Measurements from ENCODE around the gene DNAH10. TPM values are rescaled to one million over a fixed set of nuclear protein-coding genes. Genes with fewer than 3 reads are reported as not detected.
A peak's percentile ranks its signal among the peaks of the same experiment; 100 is the strongest.

DNAH10 gene
- total and polyA plus RNA-seq, 2 experiments from 2014 or later = 0.22 to 0.60 TPM

DNA sequence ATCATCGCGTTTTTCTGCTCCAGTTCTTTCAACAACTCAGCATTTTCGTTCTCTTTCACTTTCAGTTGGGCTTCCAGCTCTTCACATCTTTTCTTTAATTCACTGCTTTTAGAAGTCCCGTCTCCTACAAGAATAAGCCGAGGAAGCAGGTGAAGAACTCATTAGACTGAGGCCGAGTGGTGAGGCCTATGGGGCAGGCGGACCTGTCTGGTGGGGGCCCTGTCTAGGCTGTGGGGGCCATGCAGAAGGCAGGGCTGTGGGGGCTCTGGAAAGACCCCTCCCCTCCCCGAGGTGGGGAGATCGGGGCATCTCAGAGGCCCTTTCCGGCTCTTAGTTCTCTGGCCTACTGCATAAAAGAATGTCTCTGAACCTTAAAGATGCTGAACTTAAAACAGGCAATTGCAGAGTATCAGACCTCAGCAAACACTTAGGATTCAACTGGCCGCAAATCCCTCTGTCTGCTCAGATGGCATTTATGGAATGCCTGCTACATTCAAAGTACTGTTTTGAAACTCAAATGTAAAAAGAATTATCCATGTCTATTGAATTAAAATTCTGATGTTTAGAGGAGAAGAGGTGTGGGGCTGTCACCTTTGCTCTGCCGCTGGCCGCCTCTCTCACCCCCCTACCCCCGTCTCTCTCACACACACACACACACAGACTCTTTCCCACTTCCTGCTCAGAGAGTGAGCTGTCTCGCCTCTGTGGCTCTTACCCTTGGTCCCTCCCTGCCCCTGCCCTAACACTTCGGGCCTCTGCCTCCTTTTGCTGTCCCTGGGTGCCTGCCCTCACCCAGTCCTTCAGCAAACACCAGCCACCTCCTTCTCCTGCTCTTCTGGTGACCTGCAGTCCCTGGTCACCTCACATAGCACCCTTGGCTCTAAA lies 175.8 kb downstream of the DNAH10 start:
- Histone ChIP-seq H2AFZ (no peak overlapping the region), H3K27me3 (no peaks in the 10 kb centered on the region), H3K27ac (no peak overlapping the region), H3K36me3 (replicated peaks; ENCODE audit: insufficient read depth, low read depth) (no peaks in the 10 kb centered on the region), H3K9me3 (ENCODE audit: low read depth) (no peaks in the 10 kb centered on the region), H4K20me1 (ENCODE audit: insufficient read depth, poor library complexity, severe bottlenecking) (no peaks in the 10 kb centered on the region), H3K4me1 (ENCODE audit: insufficient read depth) (no peaks in the 10 kb centered on the region), H3K4me2 (no peak overlapping the region), H3K79me2 (no peaks in the 10 kb centered on the region), H3K4me3 (no peak overlapping the region), H3K9me2 (replicated peaks; ENCODE audit: insufficient read depth) (no peaks in the 10 kb centered on the region)
- TF ChIP-seq EZH2phosphoT487 (IDR thresholded peaks at IDR 0.05; ENCODE audit: low read depth, severe bottlenecking, unreplicated experiment) (no peak), EZH2 (IDR thresholded peaks at IDR 0.05; ENCODE audit: borderline replicate concordance) (no peak)
- TF ChIP-seq, protein P1, sequence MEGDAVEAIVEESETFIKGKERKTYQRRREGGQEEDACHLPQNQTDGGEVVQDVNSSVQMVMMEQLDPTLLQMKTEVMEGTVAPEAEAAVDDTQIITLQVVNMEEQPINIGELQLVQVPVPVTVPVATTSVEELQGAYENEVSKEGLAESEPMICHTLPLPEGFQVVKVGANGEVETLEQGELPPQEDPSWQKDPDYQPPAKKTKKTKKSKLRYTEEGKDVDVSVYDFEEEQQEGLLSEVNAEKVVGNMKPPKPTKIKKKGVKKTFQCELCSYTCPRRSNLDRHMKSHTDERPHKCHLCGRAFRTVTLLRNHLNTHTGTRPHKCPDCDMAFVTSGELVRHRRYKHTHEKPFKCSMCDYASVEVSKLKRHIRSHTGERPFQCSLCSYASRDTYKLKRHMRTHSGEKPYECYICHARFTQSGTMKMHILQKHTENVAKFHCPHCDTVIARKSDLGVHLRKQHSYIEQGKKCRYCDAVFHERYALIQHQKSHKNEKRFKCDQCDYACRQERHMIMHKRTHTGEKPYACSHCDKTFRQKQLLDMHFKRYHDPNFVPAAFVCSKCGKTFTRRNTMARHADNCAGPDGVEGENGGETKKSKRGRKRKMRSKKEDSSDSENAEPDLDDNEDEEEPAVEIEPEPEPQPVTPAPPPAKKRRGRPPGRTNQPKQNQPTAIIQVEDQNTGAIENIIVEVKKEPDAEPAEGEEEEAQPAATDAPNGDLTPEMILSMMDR (IDR thresholded peaks at IDR 0.05; ENCODE audit: poor library complexity) = no peak
- DNase-seq (ENCODE audit: low spot score) = no peak
- 80% methylated on average over 16 of the region's 16 CpGs for WGBS (ENCODE audit: low lambda C conversion rate, missing lambda C conversion rate)

DNA sequence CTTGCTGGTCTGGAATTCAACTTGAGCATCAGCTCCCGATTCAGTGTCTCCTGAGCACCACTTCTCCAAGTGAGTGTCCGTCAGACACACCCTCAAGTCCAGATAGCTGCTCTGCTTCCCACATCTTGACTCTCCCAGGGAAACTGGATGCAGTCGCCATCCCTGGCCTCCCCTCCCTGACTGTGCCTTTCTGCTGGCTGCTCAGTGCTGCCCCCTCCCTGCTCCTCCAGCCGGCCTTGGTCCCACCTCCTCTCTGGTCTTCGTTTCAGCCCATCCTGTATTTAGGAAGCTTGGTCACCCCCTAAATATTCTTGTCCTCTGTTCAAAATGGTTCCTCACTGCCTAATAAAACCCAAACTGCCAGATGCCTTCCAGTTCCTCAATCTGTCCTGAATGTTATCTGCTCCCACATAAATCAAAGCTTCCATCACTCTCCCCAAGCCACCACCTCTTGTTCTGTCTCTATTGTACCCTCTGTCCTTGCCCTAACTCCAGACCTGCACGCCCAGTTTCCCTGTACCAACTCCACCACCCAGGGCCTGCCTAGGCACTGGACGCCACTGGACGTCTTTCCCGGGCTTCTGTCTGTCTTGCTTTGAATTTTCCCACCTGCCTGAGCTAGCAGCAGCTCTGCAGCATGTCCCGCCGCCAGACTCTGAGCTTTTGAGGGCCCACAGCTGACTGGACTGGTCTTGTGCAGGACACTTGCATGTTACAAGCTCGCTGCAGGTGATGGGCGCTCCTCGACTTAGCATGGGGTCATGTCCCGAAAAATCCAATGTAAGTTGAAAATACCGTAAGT lies 176.8 kb downstream of the DNAH10 start:
- Histone ChIP-seq H3K36me3 (replicated peaks; ENCODE audit: insufficient read depth, low read depth) (no peaks in the 10 kb centered on the region), H3K79me2 (no peaks in the 10 kb centered on the region), H3K4me3 (no peak overlapping the region), H3K27me3 (no peaks in the 10 kb centered on the region), H3K9me2 (replicated peaks; ENCODE audit: insufficient read depth) (no peaks in the 10 kb centered on the region), H3K9me3 (ENCODE audit: low read depth) (no peaks in the 10 kb centered on the region), H3K4me2 (no peak overlapping the region), H3K4me1 (ENCODE audit: insufficient read depth) (no peaks in the 10 kb centered on the region), H3K27ac (no peak overlapping the region), H2AFZ (no peak overlapping the region), H4K20me1 (ENCODE audit: insufficient read depth, poor library complexity, severe bottlenecking) (no peaks in the 10 kb centered on the region)
- 90% methylated on average over 16 of the region's 16 CpGs for WGBS (ENCODE audit: low lambda C conversion rate, missing lambda C conversion rate)
- no peak for DNase-seq (ENCODE audit: low spot score)
- TF ChIP-seq, protein P1 (IDR thresholded peaks at IDR 0.05; ENCODE audit: poor library complexity) = peak; percentile 28
- TF ChIP-seq EZH2 (IDR thresholded peaks at IDR 0.05; ENCODE audit: borderline replicate concordance) = no peak

DNA sequence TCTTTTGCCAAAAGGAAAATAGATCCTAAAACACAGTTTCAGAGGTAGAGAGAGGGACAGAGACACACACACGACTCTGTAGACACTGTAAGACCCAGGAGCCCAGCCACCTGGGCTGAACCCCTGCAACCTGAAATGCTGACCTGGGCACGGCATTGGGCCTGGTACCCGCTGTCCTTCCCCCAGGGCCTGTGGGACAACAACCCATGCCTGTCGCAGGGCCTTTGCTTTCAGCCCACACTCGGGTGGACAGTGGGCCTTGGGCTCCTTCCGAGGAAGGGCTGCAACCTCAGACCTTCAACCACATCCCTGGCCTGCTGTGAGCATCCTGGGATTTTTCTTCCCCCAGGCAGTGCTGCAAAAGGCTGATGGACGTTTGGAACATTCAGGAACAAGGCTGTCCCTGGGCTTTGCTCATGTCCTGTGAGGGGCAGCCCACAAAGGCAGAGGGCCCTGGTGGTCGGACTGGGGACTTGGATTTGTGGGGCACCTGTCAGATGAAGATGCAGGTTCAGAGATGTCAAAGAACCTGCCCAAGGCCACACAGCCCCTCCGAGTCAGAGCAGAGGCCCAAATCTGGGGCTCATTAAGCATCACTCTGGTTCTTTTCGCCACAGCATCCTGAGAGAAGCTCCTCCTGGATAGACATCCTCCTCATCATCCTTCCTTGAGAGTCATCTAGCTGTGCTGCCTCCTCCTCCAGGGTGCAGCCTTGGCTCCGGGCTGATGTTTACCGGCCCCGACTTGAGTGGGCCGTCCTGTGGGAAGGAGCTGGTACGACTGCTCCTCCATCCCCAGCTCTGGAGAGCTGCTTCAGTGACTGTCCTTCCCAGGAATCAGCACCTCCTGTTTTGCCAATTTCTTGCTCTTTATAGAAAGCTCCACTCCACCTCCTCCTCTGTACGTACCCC lies 177.9 kb downstream of the DNAH10 start:
- Histone ChIP-seq H2AFZ (no peak overlapping the region), H3K27ac (no peak overlapping the region), H3K27me3 (no peaks in the 10 kb centered on the region), H3K79me2 (no peaks in the 10 kb centered on the region), H4K20me1 (ENCODE audit: insufficient read depth, poor library complexity, severe bottlenecking) (no peaks in the 10 kb centered on the region), H3K4me2 (no peak overlapping the region), H3K9me3 (ENCODE audit: low read depth) (no peaks in the 10 kb centered on the region), H3K4me3 (no peak overlapping the region), H3K4me1 (ENCODE audit: insufficient read depth) (no peaks in the 10 kb centered on the region), H3K9me2 (replicated peaks; ENCODE audit: insufficient read depth) (no peaks in the 10 kb centered on the region), H3K36me3 (replicated peaks; ENCODE audit: insufficient read depth, low read depth) (no peaks in the 10 kb centered on the region)
- TF ChIP-seq EZH2 (IDR thresholded peaks at IDR 0.05; ENCODE audit: borderline replicate concordance) = no peak
- TF ChIP-seq, protein P1 (IDR thresholded peaks at IDR 0.05; ENCODE audit: poor library complexity) = no peak
- no peak for TF ChIP-seq EZH2phosphoT487 (IDR thresholded peaks at IDR 0.05; ENCODE audit: low read depth, severe bottlenecking, unreplicated experiment)
- DNase-seq (ENCODE audit: low spot score) = no peak
- WGBS (ENCODE audit: low lambda C conversion rate, missing lambda C conversion rate) = 90% methylated on average over 16 of the region's 16 CpGs
